ENCODE measurements around the gene CDH22. TPM values are rescaled to one million over a fixed set of nuclear protein-coding genes. Genes with fewer than 3 reads are reported as not detected.

The CDH22 gene
- total RNA-seq, 1 experiment from 2014 or later, result 0.07 TPM

DNA sequence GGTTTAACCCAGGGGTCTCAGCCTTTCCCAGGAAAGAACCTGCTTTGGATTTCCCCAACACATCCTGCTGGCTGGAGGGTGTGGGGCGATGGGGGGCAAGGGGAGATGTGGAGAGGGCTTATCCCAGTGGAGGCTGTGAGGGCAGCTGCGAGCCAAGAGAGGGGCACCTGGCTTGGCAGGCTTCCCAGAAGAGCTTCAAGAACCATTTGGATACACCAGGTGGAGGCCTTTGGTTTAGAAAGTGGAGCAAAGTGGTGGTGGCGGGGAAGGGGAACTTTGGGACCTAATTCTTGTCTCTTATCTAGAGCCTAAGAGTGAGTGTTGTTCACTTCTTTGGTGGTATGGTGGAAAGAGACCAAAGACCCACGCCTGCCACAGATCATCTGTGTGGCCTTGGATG is 177.8 kb downstream of the CDH22 start:
- DNase-seq (ENCODE audit: low read depth), result no peak
- in situ Hi-C loops (cut with HindIII; ENCODE audit: low pct_unique_long_range_greater_than_20kb, low sequenced_read_pairs), result no loop called here

DNA sequence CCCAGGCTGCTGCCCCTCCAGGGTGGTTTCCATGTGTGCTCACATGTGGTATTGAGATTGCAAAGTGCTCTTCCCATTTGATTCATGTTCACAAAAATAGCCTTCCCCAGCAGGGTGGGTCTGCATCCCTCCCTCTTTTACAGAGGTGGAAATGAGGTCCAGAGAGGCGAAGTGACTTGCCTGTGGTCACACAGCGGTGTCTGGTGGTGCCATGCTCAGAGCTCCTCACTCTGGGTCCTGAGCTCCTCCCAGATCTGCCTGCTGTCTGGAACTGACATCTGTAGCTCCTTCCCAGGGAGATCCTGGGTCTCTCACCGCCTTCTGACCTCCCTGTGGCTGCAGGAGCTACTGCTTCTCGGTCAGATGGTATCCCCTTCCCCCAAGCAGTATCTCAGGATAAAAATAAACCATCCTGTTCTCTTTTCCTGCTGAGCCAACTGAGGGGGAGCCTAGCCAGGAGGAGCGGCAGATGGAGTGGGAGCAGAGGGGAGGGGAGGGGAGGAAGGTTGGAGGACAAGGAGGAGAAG is 178.3 kb downstream of the CDH22 start:
- no peak for DNase-seq (ENCODE audit: low read depth)
- in situ Hi-C loops (cut with HindIII; ENCODE audit: low pct_unique_long_range_greater_than_20kb, low sequenced_read_pairs), result no loop called here

DNA sequence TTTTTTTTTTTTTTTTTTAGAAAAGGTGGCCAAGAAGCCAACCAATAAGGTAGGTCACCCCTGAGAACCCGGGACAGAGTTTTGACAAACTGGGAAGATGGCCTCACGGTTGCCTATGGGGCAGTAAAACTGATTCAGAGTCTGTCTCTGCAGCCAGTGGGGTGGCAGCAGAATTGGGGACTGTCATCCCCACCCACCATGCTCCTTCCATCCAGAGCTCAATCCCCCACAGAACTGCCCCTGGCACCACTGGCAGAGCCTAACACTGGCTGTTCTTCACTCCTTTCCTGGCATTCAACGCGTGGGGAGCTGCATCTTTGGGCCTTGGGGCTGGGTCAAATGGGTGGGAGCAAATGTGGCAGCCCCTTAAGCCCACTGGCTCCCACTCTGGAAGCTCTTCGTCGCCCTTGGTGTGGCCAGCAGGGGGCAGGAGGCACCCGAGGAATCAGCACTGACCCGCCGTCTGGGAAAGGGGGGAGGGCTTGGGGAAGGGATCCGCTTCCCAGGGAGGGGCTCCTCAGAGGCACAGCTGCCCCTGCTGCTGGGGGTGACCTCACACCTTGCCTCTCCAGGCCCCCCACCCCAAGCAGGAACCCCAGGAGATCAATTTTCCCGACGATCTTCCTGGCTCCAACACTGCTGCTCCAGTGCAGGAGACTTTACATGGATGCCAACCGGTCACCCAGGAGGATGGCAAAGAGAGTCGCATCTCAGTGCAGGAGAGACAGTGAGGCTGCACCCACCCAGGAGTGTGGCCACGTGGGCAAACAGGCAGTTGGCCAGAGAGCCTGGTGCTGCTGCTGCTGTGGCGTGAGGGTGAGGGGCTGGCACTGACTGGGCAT is 179.8 kb downstream of the CDH22 start:
- no peak for DNase-seq (ENCODE audit: low read depth)
- in situ Hi-C loops (cut with HindIII; ENCODE audit: low pct_unique_long_range_greater_than_20kb, low sequenced_read_pairs), result no loop called here

DNA sequence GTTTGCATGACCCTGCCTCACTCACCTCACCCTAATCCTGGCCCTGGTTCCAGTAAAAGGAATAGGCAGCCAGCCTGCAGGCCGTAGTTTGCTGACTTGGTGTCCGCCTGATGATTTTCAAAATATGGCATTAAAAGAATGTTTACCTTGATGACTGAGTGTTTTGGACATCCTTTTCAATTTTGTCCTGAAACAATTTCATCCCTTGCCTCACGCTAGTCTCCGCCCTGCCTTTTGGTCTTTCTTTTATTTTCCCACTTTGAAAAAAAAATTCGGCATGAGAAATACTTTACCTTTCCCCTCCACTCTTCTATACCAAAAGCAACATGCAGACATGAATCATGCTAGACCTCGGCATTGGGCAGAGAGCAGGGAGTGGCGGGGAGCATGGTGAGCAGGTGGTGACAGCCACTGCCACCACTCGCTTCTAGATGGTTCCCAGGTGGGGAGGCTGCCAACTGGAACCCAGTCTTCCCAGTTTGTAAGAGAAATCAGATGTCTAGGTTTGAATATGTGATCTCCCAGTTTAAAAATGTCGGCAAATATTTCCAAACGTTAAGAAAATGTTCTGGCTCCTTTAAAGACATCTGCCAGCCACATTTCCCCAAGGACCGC is 180.8 kb downstream of the CDH22 start:
- in situ Hi-C loops (cut with HindIII; ENCODE audit: low pct_unique_long_range_greater_than_20kb, low sequenced_read_pairs), result no loop called here
- DNase-seq (ENCODE audit: low read depth), result no peak

DNA sequence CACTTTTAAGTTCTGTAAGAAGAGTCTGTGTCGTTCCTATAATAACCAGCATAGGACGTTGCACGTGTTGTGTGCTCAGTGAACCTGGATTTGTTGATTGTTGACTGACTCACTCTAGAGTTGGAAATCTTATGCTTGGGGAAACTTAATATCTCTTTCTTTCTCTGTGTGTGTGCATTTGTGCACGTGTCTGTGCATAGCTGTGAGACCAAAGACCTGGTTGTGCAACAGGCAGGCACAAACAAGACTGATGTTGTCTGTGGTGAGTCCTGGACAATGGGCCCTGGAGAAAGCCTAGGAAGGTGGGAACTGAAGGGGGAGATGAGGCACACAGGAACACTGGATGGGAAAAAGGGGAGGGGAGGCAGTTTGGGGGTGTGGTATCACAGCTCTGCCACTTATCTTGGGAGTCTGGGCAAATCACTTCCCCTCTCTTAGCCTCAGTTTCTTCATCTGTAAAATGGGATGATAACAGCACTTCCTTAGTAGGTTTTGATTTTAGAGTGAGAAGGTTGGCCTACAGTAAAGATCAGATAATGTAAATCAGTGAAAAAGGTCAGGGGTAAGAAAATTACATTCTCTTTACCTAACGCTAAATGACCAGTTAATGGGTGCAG is 181.8 kb downstream of the CDH22 start:
- no peak for DNase-seq (ENCODE audit: low read depth)

More for the DNA sequence above, 181.8 kb downstream of the CDH22 start:
- in situ Hi-C loops (cut with HindIII; ENCODE audit: low pct_unique_long_range_greater_than_20kb, low sequenced_read_pairs), result no loop called here

Other genes starting within 250 kb of the CDH22 start
- 6.7 and 9.2 TPM in 2 replicates for gene NCOA5, start 218.5 kb downstream of the CDH22 start, total RNA-seq (2014; rRNA removed; shearing (Covaris generic); ENCODE audit: low replicate concordance)
- gene CD40, start 190.2 kb downstream of the CDH22 start, total RNA-seq (2014; rRNA removed; shearing (Covaris generic); ENCODE audit: low replicate concordance), result 24.1 and 29.9 TPM in 2 replicates
- gene ELMO2, start 98.1 kb upstream of the CDH22 start, total RNA-seq (2014; rRNA removed; shearing (Covaris generic); ENCODE audit: low replicate concordance), result 49.4 and 55.1 TPM in 2 replicates
- 0.24 TPM in 1 of 2 replicates, not detected in the other for gene ZNF334, start 205.1 kb upstream of the CDH22 start, total RNA-seq (2014; rRNA removed; shearing (Covaris generic); ENCODE audit: low replicate concordance)
- gene OCSTAMP, start 242.2 kb upstream of the CDH22 start, total RNA-seq (2014; rRNA removed; shearing (Covaris generic); ENCODE audit: low replicate concordance), result not detected in 2 replicates

All from Caki2 (cell line).